HTERT RPE-1 (cell line): Measurements from ENCODE around the gene MAP4K2.
"Not testable (repeated sequence)": the region's sequence is repeated elsewhere in the genome, so short reads cannot be mapped to it uniquely, and the experiment has no call there.

ENCODE experiments used
- in situ Hi-C: fragments of 300-500 bp; cut with MboI; formaldehyde crosslinking; loops from 4 replicates; pipeline ENCODE4 v1.14.3; 2020; ENCODE audit warnings: low sequenced_read_pairs

MAP4K2 gene

GRCh38 chr11:64803158-64803845 is at the start of gene MAP4K2:
Gene MAP4K2, minus strand, starts transcription at chr11:64803214. Its CDS starts 65 bp downstream, at chr11:64803149.
- in situ Hi-C loops = no loop called here

DNA sequence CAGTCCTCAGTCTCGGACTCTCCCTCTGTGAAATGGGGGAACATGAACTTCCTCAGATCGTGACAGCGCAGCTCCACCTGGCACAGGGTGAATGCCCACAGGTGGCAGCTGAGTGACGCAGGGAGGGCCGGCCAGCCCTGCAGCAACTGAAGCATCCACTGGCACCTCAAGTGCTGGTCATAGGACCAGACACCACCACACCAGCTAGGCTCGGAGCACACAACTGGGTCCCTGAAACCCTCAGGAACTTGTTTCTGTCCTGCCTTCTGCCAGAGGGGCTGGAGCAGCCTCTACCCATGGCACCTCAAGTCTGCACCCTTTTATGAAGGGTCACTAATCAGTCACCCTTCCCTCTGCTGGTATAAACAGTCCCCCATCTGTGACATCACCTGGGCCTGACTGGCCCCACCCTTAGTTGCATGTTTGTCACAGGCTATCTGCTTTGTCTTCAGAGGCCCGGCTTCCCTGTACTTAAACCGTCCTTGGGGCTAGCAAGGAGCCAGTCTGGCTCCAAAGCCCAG is 48.9 kb upstream of the MAP4K2 start:
- in situ Hi-C loops = no loop called here

- in situ Hi-C loops = no loop called here
Measured at GRCh38 chr11:64850979-64851567, 48.1 kb upstream of the MAP4K2 start.

DNA sequence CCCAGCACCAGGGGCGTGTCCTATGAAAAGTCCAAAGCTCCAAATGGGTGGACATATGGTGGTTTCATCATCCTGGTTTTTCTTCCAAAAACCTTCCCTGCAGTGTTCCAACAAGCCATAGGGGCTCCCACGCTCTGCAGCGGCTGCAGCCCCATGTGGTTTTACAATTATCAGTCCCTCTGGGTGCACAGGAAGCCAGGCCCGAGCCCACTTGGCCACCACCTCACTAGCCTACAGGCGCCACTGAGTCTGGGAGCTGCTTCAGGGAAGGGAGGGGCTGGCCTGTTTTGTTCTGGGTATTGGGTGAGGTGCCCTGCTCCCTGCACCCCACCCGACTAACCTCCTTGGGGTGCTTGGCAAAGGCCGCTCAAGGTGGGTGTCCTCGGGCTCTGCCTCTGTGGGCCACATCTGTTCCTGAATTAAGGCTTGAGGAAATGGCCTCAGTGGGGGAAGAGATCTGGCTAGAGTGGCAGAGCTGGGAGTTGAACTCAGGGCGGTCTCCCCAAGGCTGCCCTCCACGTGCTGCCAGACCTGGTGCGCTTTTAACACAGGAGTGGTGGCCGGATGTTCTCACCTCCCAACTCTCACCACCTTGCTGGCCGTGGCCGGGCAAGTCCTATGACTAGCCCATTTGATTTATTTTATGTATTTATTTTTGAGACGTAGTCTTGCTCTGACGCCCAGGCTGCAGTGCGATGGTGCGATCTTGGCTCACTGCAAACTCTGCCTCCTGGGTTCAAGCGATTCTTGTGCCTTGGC is 46.8 kb upstream of the MAP4K2 start:
- in situ Hi-C loops = no loop called here

GRCh38 chr11:64848826-64849597 is 46.0 kb upstream of the MAP4K2 start:
- in situ Hi-C loops = no loop called here

GRCh38 chr11:64848214-64848825 is 45.3 kb upstream of the MAP4K2 start:
- in situ Hi-C loops = no loop called here

GRCh38 chr11:64846998-64847666 is 44.1 kb upstream of the MAP4K2 start:
- in situ Hi-C loops = no loop called here

DNA sequence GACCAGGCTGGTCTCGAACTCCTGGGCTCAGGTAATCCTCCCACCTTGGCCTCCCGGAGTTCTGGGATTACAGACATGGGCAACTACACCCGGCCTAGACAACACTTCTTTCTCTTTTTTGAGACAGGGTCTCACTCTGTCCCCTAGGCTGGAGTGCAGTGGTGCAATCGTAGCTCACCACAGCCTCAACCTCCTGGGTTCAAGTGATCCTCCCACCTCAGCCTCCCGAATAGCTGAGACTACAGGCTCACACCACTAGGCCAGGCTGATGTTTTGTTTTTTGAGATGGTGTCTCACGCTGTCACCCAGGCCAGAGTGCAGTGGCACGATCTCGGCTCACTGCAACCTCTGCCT is 42.7 kb upstream of the MAP4K2 start:
- in situ Hi-C loops = not testable (repeated sequence)

DNA sequence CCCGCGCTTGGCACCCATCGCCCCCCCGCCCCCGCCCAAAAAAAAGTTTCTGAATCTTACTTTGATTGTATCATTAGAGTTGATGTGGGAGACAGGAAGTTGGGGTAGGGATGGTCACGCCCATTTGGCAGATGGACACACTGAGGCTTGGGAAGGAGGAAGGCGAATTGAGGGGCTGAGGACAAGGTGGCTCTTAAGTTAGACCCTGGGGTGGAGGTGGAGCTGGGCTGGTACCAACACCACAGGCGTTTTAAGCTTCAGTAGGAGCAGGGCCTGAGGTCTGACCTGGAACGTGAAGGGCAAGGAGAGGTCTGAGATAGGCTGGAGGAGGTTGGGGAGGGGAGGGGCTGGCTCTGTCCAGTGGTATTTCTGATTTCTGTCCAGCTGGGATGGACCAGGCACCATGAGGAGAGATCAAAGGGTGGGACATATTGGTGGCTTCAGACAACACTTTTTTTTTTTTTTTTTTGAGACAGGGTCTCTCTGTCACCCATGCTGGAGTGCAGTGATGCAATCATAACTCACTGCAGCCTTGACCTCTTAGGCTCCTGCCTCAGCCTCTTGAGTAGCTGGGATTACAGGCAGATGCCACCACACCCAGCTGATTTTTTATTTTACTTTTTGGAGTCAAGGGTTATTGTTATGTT is 42.2 kb upstream of the MAP4K2 start:
- in situ Hi-C loops = no loop called here

DNA sequence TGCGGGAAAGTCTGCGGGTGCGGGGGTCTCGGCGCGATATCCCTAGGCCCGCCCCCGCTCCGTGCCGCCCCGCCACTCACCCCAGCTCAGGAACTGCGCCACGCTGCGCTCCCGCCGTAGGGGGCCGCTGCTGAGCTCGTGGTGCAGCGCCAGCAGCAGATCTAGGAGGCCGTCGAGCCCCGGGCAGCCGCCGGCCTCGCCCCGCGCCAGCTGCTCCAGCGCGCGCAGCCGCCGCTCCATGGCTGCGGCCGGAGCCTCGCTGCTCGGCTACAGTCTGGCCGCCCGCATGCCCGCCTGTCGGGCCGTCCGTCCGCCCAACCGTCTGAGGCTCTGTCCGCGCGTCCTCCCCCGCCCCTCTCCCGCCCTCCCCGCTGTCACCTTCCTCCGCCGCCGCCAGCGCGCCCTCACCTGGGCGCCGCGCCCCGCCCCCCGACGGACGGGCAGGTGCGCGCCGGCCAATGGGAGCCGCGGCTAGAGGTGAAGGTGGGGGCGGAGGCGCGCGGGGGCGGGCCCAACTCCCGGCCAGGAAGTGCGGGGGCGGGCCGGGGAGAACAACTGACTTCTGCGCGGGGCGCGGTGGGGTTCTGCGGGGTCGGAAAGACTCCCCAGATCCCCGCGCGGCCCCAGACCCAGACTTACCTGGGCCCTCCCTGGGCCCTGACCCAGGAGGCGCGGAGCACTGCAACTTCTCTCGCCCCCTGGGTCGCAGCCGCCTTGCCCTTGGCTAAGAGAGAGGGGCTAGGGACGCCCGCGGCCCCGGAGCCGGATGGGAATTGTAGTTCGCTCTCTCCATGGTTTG is 41.5 kb upstream of the MAP4K2 start, which contains the start of gene CDC42BPG:
Gene CDC42BPG (minus strand): TSS at position 324 of the 799 bp plus-strand sequence. CDS start 84 bp downstream, at position 240.
- in situ Hi-C loops = no loop called here

DNA sequence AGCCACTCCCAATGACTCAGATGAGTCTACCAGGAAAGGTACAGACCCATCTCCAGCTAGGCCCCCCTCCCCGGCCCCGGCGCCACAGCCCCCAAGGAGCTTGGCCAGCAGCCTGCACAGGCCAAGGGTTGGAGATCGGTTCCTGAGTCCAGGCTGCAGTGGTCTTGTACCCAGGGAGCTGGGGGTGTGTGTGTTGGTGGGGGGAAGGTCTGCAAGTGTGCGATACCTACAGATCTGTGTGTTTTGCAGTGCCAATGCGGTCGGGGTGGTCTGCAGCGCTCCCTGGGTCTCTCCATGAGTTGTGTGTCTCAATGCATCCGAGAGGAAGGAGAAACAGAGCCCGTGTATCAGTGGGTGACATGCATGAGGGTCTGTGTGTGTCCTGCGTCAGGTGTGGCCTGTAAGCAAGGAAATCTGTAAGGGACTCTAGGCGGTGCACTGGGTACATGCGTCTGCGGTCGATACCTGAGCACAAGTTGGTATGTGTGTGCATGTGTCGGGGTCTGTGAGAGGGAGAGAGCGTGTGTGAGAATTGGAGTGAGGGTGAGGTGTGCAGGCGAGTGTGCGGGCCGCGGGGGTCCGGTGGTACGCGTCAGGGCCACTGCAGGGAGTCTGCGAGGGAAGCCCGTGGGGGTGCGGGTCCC is 40.8 kb upstream of the MAP4K2 start:
- in situ Hi-C loops = no loop called here

DNA sequence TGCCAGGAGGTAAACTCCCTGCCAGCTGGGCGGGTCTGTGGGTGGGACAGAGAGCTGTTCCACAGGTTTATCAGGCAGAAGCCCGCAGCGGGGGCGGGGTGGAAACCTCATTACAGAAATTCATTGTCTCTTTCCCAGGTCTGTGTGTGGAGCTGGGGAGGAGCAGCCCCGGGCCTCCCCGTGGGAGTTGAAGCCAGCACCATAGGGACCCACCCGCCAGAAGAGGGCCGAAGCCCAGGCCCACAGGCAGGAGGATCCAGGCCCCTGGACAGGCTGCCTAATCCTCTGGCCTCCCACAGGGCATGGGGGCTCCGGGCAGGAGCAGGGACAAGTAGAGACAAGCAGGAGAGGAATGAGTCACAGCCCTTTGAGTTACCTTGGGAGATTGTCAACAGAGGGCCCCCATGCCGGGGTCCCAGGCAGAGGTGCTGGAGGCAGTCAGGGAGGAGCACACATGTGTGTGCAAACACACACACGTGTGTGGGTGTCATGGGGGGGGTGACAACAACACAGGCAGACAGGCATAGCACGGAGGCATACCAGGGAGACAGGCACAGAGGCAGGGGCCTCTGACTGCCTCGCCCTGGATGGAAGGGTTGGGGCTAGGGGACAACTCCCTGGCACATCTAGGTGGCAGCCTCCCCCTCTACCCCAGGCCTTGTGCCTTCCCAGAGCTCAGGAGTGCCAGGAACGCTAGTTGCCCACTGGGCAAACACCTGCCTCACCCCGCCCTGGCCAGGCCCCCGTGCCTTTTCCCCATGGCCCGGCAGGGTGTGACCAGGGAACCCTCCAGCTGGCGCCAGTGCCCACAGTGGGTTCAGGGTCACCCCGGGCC is 40.1 kb upstream of the MAP4K2 start:
- in situ Hi-C loops = no loop called here

- in situ Hi-C loops = no loop called here
Measured at GRCh38 chr11:64842366-64842759, 39.3 kb upstream of the MAP4K2 start.

- in situ Hi-C loops = no loop called here
Measured at GRCh38 chr11:64841592-64842365, 38.8 kb upstream of the MAP4K2 start.

DNA sequence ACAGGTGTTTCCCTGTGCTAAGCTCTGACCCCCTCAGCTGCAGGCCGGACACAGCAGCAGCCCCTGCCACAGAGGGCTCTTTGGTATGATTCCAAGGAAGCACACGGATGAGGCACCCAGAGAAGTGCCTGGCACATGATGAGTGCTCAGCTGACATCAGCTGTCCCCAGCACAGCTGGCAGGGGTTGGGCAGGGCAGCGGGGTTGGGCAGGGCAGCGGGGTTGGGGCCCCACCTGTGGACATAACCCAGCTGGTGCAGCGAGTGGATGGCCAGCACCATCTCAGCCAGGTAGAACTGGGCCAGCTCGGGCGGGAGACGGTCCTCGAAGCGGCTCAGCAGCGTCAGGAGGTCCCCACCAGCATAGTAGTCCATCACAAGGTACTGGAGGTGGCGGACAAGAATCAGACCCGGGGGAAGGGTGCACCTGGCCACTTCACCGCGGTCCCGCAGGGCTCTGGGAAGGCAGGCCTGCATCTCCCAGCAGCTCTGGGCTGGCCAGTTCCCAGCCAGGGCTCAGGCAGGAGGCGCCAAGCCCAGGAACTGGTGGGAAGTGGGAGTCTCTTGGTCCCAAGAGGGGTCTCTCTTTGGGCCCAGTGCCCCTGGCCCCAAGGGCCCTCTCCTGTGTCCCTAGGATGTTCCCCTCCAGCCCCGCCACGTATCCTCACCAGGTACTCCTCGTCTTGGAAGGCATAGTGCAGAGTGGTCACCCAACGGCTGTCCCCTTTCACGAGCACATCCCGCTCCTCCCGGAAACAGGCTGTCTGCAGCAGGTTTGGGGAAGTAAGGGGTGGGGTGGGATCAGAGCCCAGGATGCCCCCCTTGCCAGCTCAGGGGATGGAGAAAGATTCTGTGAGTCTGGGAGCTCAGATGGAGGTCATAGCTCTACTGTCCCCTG is 37.1 kb upstream of the MAP4K2 start:
- in situ Hi-C loops = no loop called here

DNA sequence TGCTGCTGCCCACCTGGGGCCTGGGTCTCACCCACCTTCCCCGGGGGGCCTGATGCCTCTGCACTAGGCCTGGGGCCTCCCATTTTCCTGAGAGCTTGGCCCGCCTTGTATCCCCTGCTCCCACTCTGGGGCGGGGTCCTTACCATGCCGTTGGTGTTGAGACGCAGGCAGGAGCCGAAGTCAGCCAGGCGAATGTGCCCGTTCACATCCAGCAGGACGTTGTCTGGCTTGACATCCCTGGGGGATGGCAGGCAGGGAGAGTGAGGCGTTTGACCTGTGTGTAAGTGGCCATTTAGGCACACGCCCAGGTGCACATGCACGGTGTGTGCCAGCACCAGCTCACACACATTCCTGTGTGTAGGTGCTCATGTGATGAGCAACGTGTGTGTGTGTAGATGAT is 36.3 kb upstream of the MAP4K2 start:
- in situ Hi-C loops = no loop called here
